CD4-positive, alpha-beta T cell (primary cell): ENCODE results near the gene KIF27. TPM values are rescaled to one million over a fixed set of nuclear protein-coding genes. Genes with fewer than 3 reads are reported as not detected.
"Not testable (repeated sequence)": the region's sequence is repeated elsewhere in the genome, so short reads cannot be mapped to it uniquely, and the experiment has no call there.

ENCODE experiments used
- ATAC-seq: fragments of 200-7000 bp; cut with Tn5 transposase; one replicate; pipeline ENCODE4 v1.10.0; 2022; ENCODE audit warnings: mild to moderate bottlenecking; ENCODE audit not compliant: poor library complexity
- CTCF ChIA-PET: fragments of 350-600 bp; sonication (Branson Sonifier 250); formaldehyde crosslinking; loops from one replicate; lab custom pipeline; 2021; ENCODE audit warnings: antibody characterized with exemption, inconsistent platforms; lab: Charles Lee
- POLR2A ChIA-PET: fragments of 350-600 bp; sonication (Branson Sonifier 250); formaldehyde crosslinking; loops from one replicate; lab custom pipeline; 2021; ENCODE audit warnings: antibody characterized with exemption, inconsistent platforms; lab: Charles Lee
- DNase-seq, 14 experiments: peaks; one replicate each; pipeline ENCODE4 v3.0.0-alpha.2; 2013 to 2020; ENCODE audit warnings: mixed read lengths in 2 of 14
- H3K27ac ChIP-seq, 2 donors: one replicate each; pipeline versions ENCODE4 v1.5.1 to v1.7.0; 2013; ENCODE audit warnings: low read length in 2 of 2, low read depth in 1 of 2, mild to moderate bottlenecking in 1 of 2
- H3K27me3 ChIP-seq, 2 experiments: 1 replicate in 1 of 2; 2 replicates in 1 of 2; pipeline versions ENCODE4 v1.6.1 to v1.7.0; 2013; ENCODE audit warnings: low read length in 2 of 2, control low read depth in 1 of 2, mild to moderate bottlenecking in 1 of 2, moderate library complexity in 1 of 2; ENCODE audit not compliant: insufficient read depth in 2 of 2, control insufficient read depth in 1 of 2
- H3K36me3 ChIP-seq: one replicate; pipeline ENCODE4 v1.6.1; 2013; ENCODE audit warnings: low read length, control low read depth; ENCODE audit not compliant: insufficient read depth
- H3K4me1 ChIP-seq: one replicate; pipeline ENCODE4 v1.6.1; 2013; ENCODE audit warnings: low read length, control low read depth; ENCODE audit not compliant: insufficient read depth
- H3K4me3 ChIP-seq: one replicate; pipeline ENCODE4 v1.5.1; 2013; ENCODE audit warnings: mild to moderate bottlenecking, low read length, moderate library complexity
- H3K9me3 ChIP-seq, 2 experiments: 1 replicate in 1 of 2; 2 replicates in 1 of 2; pipeline versions ENCODE4 v1.6.1 to v1.7.0; 2013; ENCODE audit warnings: low read length in 2 of 2, mild to moderate bottlenecking in 2 of 2, control low read depth in 1 of 2, moderate library complexity in 1 of 2; ENCODE audit not compliant: control insufficient read depth in 1 of 2, insufficient read depth in 1 of 2
- H3K27ac Mint-ChIP-seq: one replicate; pipeline ENCODE4 v1.8.0; 2020; ENCODE audit warnings: mixed read lengths
- H3K27me3 Mint-ChIP-seq: one replicate; pipeline ENCODE4 v1.8.0; 2021; ENCODE audit warnings: mixed read lengths
- H3K36me3 Mint-ChIP-seq: one replicate; pipeline ENCODE4 v1.8.0; 2021; ENCODE audit warnings: low read depth, mixed read lengths
- H3K4me1 Mint-ChIP-seq: one replicate; pipeline ENCODE4 v1.8.0; 2021; ENCODE audit warnings: low read depth, mixed read lengths
- H3K4me3 Mint-ChIP-seq: one replicate; pipeline ENCODE4 v1.8.0; 2020; ENCODE audit warnings: mild to moderate bottlenecking, mixed read lengths
- H3K9me3 Mint-ChIP-seq: one replicate; pipeline ENCODE4 v1.8.0; 2020; ENCODE audit warnings: mixed read lengths
- intact Hi-C, 2 experiments: fragments of 100-400 bp; cut with DNase I in 1 of 2; cut with micrococcal nuclease in 1 of 2; formaldehyde crosslinking; loops; one replicate each; pipeline versions ENCODE4 v1.15.1 to v1.9.0; 2023 to 2025; cut with DNase I, micrococcal nuclease
- total RNA-seq, 174 experiments: library from RNA in 2 of 174; stranded (reverse) in 2 of 174; gene quantifications; one replicate each; pipeline ENCODE4 v1.2.3 and lab custom pipeline; 2021 to 2026
- TF ChIP-seq, protein P1 (sequence below): fragments of 200-600 bp; IDR thresholded peaks from one replicate; pipeline ENCODE4 v1.8.0; 2022; ENCODE audit warnings: antibody characterized with exemption, mild to moderate bottlenecking

KIF27 gene
- total RNA-seq, 2 experiments from 2014 or later, result 3.6 to 5.1 TPM

DNA sequence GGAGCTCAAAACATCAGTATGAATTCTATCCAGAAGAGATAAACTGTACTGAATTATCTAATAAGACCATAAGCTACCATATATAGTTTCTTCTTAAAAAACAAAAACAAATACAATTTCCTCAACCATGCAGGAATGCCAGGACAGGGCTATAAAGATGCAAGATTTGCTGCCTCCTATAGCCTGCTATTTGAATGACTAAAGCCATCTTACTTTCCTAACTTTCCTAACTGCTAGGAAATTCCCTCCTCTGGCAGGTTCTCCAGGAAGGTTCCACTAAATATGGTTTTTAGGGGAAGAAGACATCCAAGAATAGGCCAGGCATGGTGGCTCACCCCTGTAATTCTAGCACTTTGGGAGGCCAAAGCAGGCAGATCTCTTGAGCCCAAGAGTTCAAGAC lies 15.1 kb downstream of the KIF27 start:
- POLR2A ChIA-PET, result no interaction called here

DNA sequence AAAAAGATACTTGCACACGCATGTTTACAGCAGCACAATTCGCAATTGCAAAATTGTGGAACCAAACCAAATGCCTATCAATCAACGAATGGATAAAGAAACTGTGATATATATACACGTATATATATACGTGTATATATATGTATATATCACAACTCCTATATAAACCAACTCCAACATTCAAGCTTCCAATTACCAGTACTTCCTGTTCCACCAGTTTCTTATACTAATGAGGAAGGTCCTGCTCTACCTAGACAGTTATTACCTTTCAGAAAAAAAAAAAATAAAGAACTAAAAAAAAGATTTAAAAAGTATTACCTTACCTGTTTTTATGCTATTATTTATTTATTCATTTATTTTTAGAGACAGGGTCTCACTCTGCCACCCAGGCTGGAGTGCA lies 20.6 kb downstream of the KIF27 start:
- DNase-seq, H3K9me3 ChIP-seq, POLR2A ChIA-PET, H3K4me3 ChIP-seq, CTCF ChIA-PET, H3K36me3 ChIP-seq, H3K4me3 Mint-ChIP-seq, H3K27ac ChIP-seq, H3K27me3 ChIP-seq, H3K9me3 Mint-ChIP-seq, H3K27me3 Mint-ChIP-seq, H3K4me1 ChIP-seq, H3K36me3 Mint-ChIP-seq, H3K27ac Mint-ChIP-seq, H3K4me1 Mint-ChIP-seq, ATAC-seq, intact Hi-C loops: not testable (repeated sequence)

More for the DNA sequence above, 15.1 kb downstream of the KIF27 start:
- Histone ChIP-seq H3K27me3 (no peaks in the 10 kb centered on the region), H3K36me3 (no peaks in the 10 kb centered on the region), H3K4me3 (no peak overlapping the region), H3K4me1 (no peaks in the 10 kb centered on the region), H3K27ac (no peak overlapping the region), H3K9me3 (no peaks in the 10 kb centered on the region)
- DNase-seq (no peak), ATAC-seq (no peak)
- Mint-ChIP-seq H3K4me3 (no peak overlapping the region), H3K9me3 (no peaks in the 10 kb centered on the region), H3K27me3 (no peaks in the 10 kb centered on the region), H3K27ac (no peak overlapping the region), H3K4me1 (no peaks in the 10 kb centered on the region), H3K36me3 (no peaks in the 10 kb centered on the region)
- intact Hi-C loops, result no loop called here
- CTCF ChIA-PET, result no interaction called here
- TF ChIP-seq, protein P1, sequence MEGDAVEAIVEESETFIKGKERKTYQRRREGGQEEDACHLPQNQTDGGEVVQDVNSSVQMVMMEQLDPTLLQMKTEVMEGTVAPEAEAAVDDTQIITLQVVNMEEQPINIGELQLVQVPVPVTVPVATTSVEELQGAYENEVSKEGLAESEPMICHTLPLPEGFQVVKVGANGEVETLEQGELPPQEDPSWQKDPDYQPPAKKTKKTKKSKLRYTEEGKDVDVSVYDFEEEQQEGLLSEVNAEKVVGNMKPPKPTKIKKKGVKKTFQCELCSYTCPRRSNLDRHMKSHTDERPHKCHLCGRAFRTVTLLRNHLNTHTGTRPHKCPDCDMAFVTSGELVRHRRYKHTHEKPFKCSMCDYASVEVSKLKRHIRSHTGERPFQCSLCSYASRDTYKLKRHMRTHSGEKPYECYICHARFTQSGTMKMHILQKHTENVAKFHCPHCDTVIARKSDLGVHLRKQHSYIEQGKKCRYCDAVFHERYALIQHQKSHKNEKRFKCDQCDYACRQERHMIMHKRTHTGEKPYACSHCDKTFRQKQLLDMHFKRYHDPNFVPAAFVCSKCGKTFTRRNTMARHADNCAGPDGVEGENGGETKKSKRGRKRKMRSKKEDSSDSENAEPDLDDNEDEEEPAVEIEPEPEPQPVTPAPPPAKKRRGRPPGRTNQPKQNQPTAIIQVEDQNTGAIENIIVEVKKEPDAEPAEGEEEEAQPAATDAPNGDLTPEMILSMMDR, result no peak

DNA sequence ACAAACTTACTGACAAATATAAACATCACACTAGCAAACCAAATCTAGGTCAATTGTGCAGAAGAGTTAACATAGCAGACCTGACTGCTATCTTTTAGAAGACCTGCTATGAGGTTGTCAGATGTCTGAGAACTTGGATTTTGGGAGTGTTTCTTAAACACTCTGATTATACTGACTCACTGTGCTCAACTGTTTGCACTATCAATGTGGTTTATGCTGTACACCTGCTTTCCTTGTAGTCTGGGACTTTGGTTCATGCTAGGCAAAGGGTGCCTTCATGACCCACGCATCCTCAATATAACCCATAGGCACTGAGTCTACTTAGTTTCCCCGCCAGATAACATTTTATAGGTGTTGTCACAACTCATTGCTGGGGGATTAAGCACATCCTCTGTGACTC lies 26.9 kb downstream of the KIF27 start:
- H3K36me3 Mint-ChIP-seq, ATAC-seq, H3K36me3 ChIP-seq, H3K27ac ChIP-seq, DNase-seq, H3K27ac Mint-ChIP-seq, H3K4me3 Mint-ChIP-seq, H3K27me3 ChIP-seq, POLR2A ChIA-PET, H3K4me1 ChIP-seq, H3K27me3 Mint-ChIP-seq, intact Hi-C loops, H3K9me3 Mint-ChIP-seq, H3K9me3 ChIP-seq, H3K4me1 Mint-ChIP-seq, H3K4me3 ChIP-seq, CTCF ChIA-PET: not testable (repeated sequence)

DNA sequence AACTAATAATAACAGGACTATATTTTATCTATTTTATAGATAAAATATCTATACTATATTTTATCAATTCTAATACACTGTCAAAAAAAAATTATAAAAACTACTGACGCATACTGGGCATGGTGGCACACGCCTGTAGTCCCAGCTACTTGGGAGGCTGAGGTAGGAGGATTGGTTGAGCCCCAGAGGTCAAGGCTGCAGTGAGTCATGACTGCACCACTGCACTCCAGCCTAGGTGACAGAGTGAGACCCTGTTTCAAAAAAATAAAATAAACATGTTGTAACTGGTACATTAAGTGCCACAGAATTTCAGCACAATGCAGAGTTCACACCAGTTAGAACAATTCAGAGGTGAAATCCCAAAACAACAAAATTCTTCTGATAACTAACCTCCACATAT lies 34.7 kb downstream of the KIF27 start:
- H3K27me3 ChIP-seq, H3K27ac ChIP-seq, H3K4me3 ChIP-seq, ATAC-seq, CTCF ChIA-PET, H3K27ac Mint-ChIP-seq, H3K4me3 Mint-ChIP-seq, DNase-seq, POLR2A ChIA-PET, H3K36me3 Mint-ChIP-seq, H3K4me1 Mint-ChIP-seq, H3K9me3 Mint-ChIP-seq, H3K27me3 Mint-ChIP-seq, H3K36me3 ChIP-seq, H3K9me3 ChIP-seq, intact Hi-C loops, H3K4me1 ChIP-seq: not testable (repeated sequence)

DNA sequence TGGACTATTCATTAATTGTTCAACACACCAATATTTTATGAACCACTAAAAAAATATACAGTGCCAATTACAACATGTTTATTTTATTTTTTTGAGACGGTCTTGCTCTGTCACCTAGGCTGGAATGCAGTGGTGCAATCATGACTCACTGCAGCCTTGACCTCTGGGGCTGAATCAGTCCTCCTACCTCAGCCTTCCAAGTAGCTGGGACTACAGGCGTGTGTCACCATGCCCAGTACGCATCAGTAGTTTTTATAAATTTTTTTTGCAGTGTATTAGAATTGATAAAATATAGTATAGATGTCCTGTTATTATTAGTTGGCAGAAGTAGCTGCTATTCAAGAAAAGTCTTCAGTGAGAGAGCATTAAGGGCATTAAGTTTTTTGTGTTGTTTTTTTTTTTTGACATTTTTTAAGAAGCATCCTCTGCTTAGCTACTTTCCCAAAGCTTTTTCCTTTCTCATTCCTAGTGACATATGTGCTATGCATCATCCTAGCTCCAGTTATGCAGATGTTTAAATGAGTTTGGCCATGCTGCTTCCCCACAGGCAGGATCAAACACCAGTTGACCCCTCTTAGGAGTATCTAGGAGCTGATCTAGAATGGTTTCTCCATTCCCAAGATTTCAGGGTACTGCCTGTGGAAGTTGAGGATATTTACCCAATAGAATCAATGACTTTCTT lies 35.5 kb downstream of the KIF27 start:
- H3K9me3 ChIP-seq, H3K9me3 Mint-ChIP-seq, H3K4me1 Mint-ChIP-seq, H3K4me3 Mint-ChIP-seq, intact Hi-C loops, DNase-seq, H3K36me3 Mint-ChIP-seq, H3K27ac Mint-ChIP-seq, H3K27me3 Mint-ChIP-seq, CTCF ChIA-PET, H3K4me1 ChIP-seq, POLR2A ChIA-PET, H3K4me3 ChIP-seq, H3K27ac ChIP-seq, ATAC-seq, H3K36me3 ChIP-seq, H3K27me3 ChIP-seq: not testable (repeated sequence)

DNA sequence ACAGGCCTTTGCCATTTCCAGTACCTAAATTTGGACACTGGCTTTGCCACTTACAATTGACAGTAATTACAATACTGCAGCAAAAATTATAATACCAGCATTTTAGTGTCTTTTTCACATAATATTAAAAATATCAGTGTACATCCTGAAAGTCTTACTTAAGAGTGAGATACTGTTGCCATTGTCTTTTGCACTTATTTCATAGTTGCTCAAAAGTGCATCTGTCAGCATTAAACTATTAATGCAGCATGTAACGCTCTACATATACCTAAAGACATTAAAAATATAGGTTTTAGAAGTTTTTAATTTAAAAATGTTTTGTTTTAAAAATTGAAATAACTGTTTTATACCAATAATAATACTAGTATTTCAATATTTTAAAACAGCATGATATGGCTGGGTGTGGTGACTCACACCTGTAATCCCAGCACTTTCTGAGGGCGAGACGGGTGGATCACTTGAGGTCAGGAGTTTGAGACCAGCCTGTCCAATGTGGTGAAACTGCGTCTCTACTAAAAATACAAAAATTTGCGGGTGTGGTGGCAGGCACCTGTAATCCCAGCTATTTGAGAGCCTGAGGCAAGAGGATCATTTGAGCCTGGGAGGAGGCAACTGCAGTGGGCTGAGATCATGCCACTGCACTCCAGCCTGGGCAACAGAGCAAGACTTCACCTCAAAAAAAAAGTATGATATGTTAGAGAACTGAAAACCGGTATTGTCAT lies 39.4 kb downstream of the KIF27 start:
- H3K36me3 ChIP-seq, intact Hi-C loops, H3K36me3 Mint-ChIP-seq, H3K27me3 Mint-ChIP-seq, H3K9me3 Mint-ChIP-seq, H3K4me1 Mint-ChIP-seq, CTCF ChIA-PET, H3K27me3 ChIP-seq, H3K27ac Mint-ChIP-seq, POLR2A ChIA-PET, H3K4me3 Mint-ChIP-seq, H3K4me3 ChIP-seq, H3K9me3 ChIP-seq, ATAC-seq, DNase-seq, H3K4me1 ChIP-seq, H3K27ac ChIP-seq: not testable (repeated sequence)
